ENCODE results near the gene MCTP1.
"Not testable (repeated sequence)": the region's sequence is repeated elsewhere in the genome, so short reads cannot be mapped to it uniquely, and the experiment has no call there.

Gene MCTP1

GRCh38 chr5:95181644-95182043 lies 103.2 kb downstream of the MCTP1 start:
- DNase-seq (ENCODE audit: low read depth), result no peak

- DNase-seq (ENCODE audit: low read depth), result no peak
Observed at GRCh38 chr5:95178046-95178651, 106.7 kb downstream of the MCTP1 start.

DNA sequence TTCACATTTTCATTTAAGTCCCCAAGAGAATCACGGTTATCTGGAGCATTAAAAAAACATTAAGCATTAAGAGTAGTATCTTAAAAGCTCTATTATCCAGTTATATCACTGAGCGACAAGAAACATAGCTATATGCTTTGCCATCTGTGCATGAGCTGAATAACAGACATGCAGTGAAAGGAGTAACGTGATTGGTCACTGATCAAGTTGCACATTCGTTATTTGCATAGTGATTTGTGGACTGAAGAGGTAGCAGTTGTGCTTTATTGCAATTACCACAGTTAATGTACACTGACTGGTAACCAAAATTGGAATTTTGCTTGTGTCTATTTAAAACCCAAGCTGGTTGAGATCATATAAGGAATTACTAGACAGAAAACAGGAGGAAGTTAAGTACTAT lies 107.4 kb downstream of the MCTP1 start:
- DNase-seq (ENCODE audit: low read depth), result no peak

- no peak for DNase-seq (ENCODE audit: low read depth)
Observed at GRCh38 chr5:95175106-95175505, 109.8 kb downstream of the MCTP1 start.

DNA sequence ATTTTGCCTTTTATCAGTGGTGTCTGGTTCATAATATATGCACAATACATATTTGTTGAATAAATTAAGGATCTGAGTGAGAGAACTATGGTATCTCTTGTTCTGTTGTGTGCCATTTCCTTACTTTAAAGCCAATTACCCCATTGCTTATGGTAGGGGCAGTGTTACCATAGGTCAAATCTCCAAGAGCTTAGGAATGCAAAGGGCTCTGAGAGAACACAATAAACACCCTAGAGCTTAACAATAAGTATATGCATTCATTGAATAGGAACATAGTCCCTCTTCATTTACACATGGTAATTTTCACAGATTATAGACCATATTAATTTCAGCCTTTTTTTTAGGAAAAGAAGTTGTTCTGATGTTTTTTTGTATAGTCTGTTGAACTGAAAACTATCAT lies 112.2 kb downstream of the MCTP1 start:
- DNase-seq (ENCODE audit: low read depth), result no peak

- DNase-seq (ENCODE audit: low read depth), result no peak
Observed at GRCh38 chr5:95164861-95165260, 120.0 kb downstream of the MCTP1 start.

GRCh38 chr5:95163079-95163478 lies 121.8 kb downstream of the MCTP1 start:
- DNase-seq (ENCODE audit: low read depth), result no peak

DNA sequence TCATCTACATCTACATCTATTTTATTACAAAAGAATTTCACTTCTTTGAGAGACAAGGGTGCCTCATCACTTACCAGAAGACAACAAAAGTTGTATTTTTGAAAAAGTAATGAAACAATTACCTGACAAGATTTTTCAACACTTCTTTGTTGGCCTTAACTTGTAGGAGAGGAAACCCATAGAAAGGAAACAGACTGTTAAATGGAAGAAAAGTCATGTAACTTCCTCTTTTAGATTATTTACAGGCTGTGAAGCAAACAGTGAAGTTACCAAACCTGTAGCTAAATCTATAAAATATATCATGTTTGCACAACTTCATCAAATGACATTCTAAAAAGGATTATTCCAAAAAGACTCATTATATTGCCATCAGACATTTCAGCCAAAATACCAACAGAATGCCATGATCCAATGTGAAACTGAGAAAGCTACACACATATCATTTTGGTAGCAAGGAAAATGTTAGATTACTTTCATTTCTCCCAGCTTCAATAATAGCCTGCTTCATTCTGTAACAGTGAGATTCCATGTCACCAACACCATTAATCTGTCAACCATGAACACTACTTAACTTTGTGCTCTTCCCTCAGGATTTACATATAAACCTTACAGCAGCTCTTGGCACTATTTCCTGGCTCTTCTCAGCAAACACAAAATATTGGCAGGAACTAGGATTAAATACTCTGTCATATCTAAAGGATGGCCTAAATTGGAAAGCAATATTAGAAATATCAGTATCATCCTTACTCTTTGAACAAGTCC lies 122.5 kb downstream of the MCTP1 start:
- no peak for DNase-seq (ENCODE audit: low read depth)

DNA sequence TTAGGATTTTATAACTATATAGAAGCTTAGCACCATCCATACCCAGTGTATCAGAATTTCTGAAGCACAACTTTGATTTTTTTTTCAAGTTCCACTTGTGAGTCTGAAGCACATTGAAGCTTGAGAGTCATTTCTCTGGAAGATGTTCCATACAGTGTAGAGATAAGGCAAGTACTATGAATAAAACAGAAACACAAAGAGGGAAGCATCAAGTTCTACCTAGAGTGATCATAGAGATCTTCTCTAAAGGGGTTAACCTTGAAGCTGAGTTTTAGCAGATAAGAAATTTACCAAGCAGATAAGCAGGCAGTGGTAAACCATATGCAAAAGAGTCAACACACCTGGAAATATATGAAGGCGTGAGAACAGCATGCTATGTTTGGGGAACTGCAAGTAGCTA lies 125.3 kb downstream of the MCTP1 start:
- no peak for DNase-seq (ENCODE audit: low read depth)

GRCh38 chr5:95155888-95156287 lies 129.0 kb downstream of the MCTP1 start:
- no peak for DNase-seq (ENCODE audit: low read depth)

DNA sequence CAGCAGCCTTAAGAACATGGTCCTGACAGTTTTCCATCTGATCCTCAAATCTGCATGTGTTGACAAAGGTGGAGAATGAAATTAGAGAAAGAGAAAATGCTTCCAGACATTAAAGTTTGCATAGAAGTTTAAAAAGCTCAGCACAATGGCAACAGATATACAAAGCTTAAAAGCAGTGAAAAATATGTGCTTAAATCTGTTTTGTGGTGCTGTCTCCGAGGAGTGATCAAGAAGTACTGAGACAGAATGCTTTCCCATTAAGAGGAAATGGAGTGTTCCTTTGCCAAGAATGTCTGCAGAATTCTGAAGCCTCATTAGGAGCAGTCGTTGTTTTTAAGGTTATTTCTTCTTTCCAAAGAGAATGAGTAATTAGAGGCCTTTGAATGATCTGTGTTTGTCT lies 131.4 kb downstream of the MCTP1 start:
- DNase-seq (ENCODE audit: low read depth), result no peak

DNA sequence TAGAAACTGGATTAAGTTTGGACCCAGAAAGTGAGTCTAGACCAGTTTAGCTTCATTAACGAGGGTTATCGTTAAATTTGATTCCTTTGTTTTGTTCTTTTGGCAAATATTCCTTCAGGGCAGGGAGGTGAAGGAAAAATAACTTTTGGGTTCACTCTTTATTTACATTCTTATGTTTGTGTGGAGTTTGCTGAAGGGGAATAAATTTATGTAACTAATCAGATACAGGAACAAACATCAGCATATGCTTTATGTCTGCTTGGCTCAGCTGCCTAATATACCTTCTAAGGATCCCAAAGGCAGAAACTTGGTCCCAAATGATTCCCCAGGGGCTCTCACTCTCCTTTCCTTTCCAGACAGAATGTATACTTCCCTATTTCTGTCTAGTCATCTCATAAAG lies 132.4 kb downstream of the MCTP1 start:
- DNase-seq (ENCODE audit: low read depth), result no peak

DNA sequence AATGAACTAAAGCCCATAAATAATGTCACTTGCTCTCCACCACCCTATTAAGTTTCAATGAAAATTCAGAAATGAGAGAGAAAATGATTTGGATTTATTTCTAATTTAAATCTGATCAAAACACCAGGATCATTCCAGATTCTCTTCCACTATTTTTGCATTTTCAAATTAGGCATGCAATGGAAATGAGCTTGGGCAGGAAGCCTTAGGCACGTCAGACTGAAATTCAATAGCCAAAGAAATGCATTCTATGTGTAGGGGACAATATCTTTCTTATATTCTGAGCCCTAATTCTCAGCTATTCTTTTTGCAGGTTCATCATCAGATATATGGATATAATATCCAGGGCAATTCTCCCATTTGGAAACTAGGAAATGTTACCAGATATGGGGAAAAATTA lies 132.8 kb downstream of the MCTP1 start:
- no peak for DNase-seq (ENCODE audit: low read depth)

DNA sequence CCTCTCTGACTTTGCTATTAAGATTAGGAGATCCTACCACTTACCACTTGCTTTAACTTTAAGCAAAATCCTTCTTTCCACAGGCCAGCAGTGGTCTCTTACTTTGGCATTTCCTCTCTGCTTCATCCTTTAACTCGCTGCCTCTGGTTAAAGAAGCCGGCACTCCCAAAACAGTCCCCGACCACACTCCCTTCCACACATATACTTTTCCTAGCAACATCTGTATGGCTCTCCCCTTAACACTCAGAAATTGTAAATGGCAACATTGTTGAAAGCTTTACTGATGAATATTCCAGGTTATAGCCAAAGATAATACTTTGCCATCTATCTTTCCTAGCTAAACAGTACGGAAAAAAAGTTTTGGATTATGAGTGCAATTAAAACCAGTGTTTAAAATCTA lies 133.2 kb downstream of the MCTP1 start:
- DNase-seq (ENCODE audit: low read depth), result no peak

DNA sequence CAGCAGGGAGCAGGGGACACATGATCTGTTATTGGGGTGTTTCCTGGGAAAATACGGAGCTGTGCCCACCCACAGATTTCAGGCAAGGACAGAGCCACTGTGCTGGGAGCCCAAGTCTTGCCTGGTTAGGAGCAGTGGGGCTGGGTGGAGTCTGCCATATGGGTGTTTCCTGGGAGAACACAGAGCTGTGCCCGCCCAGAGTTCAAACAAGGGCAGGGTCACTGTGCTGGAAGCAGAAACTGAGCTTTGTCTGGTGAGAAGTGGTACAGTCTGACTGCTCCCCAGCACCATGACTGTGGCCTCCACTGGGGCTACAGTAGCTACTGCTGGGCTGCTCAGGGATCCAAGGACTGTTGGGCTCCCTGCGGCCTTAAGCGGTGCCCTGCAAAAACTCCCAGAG lies 135.5 kb downstream of the MCTP1 start:
- DNase-seq (ENCODE audit: low read depth), result no peak

DNA sequence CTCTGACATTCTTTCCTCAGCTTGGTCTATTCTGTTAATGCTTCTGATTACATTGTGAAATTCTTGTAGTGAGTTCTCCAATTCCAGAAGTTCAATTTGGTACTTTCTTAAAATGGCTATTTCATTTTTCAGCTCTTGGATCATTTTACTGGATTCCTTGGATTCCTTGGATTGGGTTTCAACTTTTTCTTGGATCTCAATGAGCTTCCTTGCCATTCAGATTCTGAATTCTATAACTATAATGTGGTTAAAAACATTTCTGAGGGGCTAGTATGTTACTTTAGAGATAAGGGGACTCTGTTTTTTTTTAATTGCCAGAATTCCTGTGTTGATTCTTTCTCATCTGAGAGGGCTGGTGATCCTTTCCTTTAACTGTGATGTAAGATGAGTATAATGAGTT lies 136.4 kb downstream of the MCTP1 start:
- DNase-seq (ENCODE audit: low read depth), result no peak

- DNase-seq (ENCODE audit: low read depth), result not testable (repeated sequence)
Observed at GRCh38 chr5:95143858-95144257, 141.0 kb downstream of the MCTP1 start.

GRCh38 chr5:95142145-95142544 lies 142.7 kb downstream of the MCTP1 start:
- no peak for DNase-seq (ENCODE audit: low read depth)

DNA sequence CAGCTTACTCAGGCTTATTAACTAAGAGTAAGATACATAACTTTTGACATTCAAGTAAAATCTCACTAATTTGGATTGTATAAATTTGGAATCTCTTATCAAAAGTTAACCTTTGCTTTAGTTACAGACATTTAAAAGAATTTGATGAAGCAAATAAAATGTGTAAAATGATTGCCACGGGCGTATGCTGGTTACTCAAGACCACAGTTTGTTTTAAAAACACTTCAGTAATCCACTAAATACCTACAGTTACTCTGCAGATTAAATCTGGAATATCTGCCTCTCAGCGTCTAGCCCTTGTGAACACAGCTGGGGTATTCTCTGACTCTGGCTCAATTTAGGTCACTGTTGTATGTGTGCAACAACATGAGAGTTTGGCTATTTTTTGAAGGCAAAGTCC lies 143.8 kb downstream of the MCTP1 start:
- DNase-seq (ENCODE audit: low read depth), result no peak

DNA sequence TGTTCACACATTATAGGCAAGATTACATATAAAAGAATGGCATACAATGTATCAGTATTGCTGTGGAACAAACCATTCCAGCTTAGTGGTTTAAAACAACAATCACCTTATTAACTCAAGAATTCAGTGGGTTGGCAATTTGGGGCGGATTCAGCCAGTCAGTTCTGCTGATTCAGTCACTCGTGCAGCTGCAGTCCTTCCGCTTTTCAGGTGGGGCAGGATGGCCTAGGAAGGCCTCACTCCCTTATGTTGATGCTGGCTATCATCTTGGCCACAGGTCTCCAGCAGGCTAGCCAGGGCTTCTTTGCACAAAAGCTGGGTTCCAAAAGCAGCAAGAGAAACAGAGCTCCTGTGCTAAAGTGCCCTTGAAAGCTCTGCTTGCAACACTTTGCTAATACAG lies 150.6 kb downstream of the MCTP1 start:
- no peak for DNase-seq (ENCODE audit: low read depth)

DNA sequence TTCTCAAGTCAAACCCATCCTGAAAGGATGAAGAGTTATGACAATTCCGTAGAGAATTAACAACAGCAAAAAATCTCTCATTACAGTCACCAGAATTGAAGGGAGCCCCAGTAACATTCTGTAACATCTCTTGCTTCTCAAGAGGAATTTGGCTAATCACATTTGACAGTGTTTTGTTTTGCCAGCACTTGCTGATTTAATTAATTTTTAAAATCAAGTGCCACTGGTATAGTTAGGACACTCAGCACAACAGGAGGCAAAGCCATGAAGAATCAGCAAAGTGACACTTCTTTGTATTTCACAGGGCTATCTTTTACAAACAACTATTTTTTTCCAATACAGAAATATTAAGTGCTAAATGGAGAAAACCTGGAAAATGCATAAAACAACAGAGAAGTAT lies 152.8 kb downstream of the MCTP1 start:
- DNase-seq (ENCODE audit: low read depth), result no peak

DNA sequence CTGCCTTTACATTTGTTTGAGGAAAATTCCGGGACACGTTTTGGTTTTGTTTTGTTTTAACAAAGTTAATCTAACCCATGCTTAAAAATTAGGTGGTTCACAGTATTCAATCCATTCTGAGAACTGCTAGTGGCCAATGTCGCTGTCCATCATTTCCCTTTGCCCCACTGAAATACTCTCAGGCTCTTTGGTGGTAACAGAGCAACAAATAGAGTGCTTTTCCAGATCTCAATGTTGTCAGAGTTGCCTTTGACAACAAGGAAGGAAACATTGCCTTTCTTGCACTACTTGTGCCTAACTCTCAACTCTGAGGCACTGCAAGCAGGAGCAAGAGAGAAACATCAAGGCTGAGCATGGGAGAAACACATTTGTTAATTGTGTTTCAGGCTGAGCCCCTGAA lies 154.0 kb downstream of the MCTP1 start:
- DNase-seq (ENCODE audit: low read depth), result no peak

DNA sequence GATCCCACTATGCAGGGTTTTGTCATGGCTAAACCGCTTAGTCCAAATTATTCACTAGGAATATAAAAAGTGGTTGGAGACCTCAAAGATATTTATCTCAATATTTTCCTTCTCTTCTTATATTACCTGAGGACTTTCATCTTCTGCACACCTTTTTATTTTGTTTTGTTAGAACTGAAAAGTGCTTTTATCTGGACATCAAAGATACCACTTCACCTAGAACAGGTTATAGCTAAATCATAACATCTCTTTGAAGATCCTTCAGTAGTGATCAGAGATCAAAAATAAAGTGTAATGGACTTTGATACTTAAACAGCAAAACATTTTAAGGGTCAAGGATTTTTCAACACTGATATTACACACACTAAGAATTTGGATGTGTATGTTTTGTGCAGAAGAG lies 160.2 kb downstream of the MCTP1 start:
- no peak for DNase-seq (ENCODE audit: low read depth)

- no peak for DNase-seq (ENCODE audit: low read depth)
Observed at GRCh38 chr5:95124101-95124500, 160.8 kb downstream of the MCTP1 start.

All from activated T-cell treated with anti-CD3 and anti-CD28 coated beads for 24 hours (primary cell).